GM21825 (cell line): ENCODE measurements around the gene DLG1.

Experiments used
- ATAC-seq: cut with Tn5 transposase; IDR thresholded peaks from one replicate; pipeline ENCODE4 v1.9.1; 2021; ENCODE audit warnings: mild to moderate bottlenecking, moderate library complexity; ENCODE audit not compliant: unreplicated experiment

Gene DLG1

GRCh38 chr3:197021729-197022404, 276.5 kb downstream of the DLG1 start:
- ATAC-seq: no peak

DNA sequence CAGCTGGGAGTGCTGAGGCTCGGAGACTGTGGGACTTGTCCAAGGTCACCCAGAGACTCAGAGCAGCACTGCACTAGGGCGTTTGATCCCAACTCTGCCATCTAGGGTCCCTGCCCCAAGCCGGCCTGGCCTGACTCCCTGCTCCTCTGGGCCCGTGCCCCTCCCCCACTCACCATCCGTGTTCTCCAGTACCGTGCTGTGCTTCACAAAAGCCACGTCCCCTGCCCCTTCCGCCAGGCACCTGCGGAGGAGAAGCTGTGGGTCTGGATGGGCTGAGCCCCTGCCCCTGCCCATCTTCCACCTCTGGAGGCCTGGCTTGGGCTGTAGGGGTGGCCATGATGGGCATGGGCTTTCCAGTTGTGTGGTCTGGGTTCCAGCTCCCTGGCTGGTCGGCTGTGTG, 277.2 kb downstream of the DLG1 start:
- ATAC-seq: no peak

DNA sequence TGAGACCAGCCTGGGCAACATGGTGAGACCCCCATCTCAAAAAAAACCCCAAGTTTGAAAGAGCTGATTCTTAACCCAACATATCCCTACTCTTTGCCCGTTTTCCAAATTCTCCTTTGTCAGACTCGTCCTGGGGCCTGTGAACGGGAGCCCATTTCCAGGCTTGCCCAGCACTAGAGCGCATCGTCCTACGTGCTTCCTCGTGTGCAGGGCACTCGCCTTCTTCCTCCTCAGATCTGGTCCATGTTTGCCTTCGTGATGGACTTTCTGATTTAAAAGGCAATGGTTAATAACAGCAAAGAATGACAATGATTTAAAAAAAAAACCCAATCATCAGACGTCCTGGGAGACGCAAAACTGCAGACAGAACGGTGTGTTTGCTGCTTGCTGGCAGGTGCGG, 278.9 kb downstream of the DLG1 start:
- no peak for ATAC-seq

DNA sequence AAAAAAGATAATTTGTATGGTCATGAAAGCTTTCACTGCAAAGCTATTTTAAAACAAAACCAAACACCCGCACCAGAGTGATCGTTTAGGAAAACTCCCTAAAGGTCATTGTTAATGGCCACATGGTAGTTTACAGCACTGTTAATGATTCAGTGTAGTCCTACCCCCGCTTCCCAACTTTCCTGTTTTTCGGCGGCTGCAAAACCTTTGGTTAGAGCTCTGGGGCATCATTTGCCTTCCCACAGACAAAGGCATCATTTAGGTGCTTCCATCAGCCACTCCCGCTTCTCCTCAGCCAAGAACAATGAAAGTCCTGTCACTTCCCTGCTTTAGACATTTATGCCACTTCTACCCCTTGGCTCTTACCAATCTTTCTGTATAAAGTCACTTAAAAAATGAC, 279.4 kb downstream of the DLG1 start:
- no peak for ATAC-seq

DNA sequence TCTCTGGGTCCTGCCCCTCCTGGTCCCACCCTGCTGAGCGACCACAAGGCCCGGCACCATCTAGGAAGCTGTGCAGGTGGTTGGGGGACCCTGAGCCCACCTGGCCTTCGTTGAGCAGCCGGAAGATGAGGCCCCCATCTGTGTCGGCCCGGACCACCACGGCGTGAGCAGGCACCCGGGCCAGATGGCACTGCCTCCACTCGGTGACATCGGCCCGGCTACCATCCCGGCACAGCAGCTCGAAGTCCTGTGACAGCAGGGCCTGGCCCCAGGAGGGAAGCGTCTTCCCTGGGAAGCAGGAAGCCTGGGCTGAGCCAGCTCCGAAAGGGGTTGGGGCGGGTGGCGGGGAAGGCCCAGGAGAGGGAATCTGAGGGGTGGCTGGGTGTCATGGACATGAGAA, 281.4 kb downstream of the DLG1 start:
- no peak for ATAC-seq

- no peak for ATAC-seq
Measured at GRCh38 chr3:197015790-197016736, 282.3 kb downstream of the DLG1 start.

GRCh38 chr3:197014942-197015575, 283.4 kb downstream of the DLG1 start:
- no peak for ATAC-seq

- ATAC-seq: no peak
Measured at GRCh38 chr3:197014024-197014423, 284.4 kb downstream of the DLG1 start.

DNA sequence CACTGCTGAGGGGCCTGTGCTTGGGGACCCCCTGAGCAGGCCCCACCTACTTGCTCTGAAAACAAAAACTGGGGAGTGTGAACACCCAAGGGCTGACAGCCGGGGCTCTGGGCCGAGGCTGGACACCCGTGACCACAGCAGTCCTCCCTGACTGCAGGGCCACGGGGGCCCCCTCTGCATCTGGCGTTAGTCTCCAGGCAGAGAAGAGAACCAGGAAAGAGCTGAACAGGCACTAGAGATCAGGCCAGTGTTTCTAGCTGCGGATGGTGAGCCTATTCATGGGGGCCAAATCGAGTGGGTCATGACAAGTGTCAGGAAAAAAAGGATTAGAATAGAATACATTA, 285.9 kb downstream of the DLG1 start:
- ATAC-seq: no peak

GRCh38 chr3:197011780-197012539, 286.5 kb downstream of the DLG1 start:
- no peak for ATAC-seq

GRCh38 chr3:197010556-197011351, 287.7 kb downstream of the DLG1 start:
- no peak for ATAC-seq

DNA sequence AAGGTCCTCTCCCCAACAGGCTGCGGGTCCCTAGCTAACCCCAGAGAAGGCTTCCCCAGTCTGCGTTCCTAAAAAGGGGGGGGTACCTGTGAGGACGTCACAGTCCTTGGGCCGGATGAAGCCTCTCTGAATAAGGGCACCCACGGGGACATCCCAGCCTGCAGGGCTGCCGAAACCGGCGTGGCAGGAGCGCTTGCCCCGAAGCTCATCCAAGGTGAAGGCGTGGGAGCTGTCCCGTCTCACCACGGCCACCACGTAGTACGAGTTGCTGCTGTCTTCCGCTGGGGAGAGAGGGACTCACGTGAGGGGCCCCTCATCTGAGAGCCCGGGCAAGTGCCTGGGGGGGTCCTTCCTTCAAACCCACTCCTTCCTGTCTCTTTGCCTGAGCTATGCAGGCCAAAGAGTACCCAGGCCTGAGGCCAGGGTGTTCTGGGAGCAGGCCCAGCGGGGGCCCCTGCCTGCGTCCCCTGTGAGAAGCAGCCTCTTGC, 288.8 kb downstream of the DLG1 start:
- no peak for ATAC-seq

- ATAC-seq: no peak
Measured at GRCh38 chr3:197008436-197009209, 289.8 kb downstream of the DLG1 start.

DNA sequence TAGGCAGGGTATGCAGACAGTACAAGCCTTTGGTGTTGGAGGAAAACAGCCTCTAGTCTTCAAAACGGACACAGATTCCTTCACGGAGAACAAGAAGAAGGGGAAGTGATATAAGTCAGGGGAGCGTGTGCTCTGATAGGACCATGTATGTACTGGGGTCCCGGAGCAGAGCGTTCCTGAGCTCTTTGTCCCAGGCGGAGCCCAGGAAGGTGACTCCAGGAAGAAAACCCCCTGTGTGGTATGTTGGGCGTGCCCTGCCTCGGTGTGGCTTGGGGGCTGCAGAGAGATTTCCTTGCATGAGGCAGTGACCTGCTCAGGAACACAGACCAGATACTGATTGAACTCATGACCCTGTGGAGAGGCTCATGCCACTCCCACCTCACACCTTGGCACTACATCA, 290.5 kb downstream of the DLG1 start:
- ATAC-seq: no peak

DNA sequence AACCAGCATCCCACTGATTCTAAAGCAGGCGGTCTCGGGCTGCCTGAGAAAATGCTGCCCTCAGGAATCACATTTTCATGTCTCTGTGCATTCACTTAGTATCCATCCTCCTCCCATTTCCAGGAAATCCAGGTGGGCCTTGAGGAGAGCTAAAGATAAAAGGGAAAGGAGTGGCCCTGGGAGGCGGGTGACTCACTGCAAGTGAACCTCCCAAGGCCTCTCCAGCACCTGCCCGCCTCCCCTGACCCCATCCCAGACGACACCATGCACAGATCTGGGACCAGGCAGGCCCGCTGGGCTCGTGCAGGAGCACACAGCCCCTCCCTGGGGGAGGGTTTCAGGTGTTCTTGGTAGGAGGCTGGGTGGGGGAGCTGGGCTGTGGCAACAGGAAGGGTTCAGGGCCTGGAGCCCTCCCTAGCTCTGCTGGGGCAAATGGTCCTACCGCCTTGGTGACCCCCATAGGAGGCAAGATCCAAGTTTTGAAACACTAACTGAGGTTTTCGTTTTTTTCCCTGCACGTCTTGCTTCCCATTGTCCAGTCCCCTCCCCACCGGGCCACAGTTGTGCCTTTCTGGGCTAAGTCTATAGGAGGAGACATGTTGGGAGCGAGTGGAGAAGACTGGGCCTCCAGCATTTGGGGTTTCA, 291.0 kb downstream of the DLG1 start:
- no peak for ATAC-seq

DNA sequence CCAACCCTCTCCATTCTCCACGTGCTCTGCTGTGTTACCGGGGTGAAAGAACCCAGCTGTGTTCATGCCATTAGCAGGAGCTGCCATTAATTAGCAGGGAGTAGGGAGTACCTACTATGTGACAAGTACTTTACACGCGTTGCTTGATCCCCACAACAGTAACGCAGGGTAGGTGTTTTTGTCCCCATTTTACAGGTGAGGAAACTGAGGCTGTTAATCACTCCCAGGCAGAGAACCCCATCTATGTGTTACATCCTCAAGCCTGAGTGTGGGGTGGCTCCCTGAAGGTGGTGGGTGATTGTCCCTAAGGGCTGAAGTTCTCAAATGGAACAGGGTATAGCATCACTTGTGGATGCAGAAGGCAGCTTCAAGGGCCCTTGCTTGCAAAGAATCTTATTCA, 291.6 kb downstream of the DLG1 start:
- ATAC-seq: no peak

GRCh38 chr3:197006446-197006845, 292.0 kb downstream of the DLG1 start:
- ATAC-seq: no peak

- ATAC-seq: no peak
Measured at GRCh38 chr3:197003461-197004385, 294.7 kb downstream of the DLG1 start.
